ENCODE data around the gene CKLF. TPM values are rescaled to one million over a fixed set of nuclear protein-coding genes. Genes with fewer than 3 reads are reported as not detected.

The CKLF gene, protein sequence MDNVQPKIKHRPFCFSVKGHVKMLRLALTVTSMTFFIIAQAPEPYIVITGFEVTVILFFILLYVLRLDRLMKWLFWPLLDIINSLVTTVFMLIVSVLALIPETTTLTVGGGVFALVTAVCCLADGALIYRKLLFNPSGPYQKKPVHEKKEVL
- 10 to 100 TPM; 22.5 to 40.7 TPM for total RNA-seq
- 38.0 TPM for polyA plus RNA-seq (2013, experiment 1 of 2)
- polyA plus RNA-seq (2013, experiment 2 of 2): 36.9 TPM
- long read RNA-seq, experiment 1, partial matches to known transcripts: 0 of 13 reads
- long read RNA-seq, experiment 1, other reads (novel, unspliced or antisense): 2 of 13 reads
- long read RNA-seq, experiment 2, transcript CKLF-202 (3 exons, 571 nt): minor isoform, 6 of 32 reads
- long read RNA-seq, experiment 2, transcript CKLF-203 (3 exons, 508 nt): major isoform, 14 of 32 reads
- long read RNA-seq, experiment 2, transcript CKLF-201 (4 exons, 669 nt): minor isoform, 8 of 32 reads
- long read RNA-seq, experiment 2, partial matches to known transcripts: 1 of 32 reads
- long read RNA-seq, experiment 2, other reads (novel, unspliced or antisense): 2 of 32 reads
- long read RNA-seq, experiment 3, partial matches to known transcripts: 0 of 8 reads
- long read RNA-seq, experiment 3, other reads (novel, unspliced or antisense): 1 of 8 reads
- long read RNA-seq, experiment 4, partial matches to known transcripts: 0 of 3 reads
- long read RNA-seq, experiment 4, other reads (novel, unspliced or antisense): 1 of 3 reads

DNA sequence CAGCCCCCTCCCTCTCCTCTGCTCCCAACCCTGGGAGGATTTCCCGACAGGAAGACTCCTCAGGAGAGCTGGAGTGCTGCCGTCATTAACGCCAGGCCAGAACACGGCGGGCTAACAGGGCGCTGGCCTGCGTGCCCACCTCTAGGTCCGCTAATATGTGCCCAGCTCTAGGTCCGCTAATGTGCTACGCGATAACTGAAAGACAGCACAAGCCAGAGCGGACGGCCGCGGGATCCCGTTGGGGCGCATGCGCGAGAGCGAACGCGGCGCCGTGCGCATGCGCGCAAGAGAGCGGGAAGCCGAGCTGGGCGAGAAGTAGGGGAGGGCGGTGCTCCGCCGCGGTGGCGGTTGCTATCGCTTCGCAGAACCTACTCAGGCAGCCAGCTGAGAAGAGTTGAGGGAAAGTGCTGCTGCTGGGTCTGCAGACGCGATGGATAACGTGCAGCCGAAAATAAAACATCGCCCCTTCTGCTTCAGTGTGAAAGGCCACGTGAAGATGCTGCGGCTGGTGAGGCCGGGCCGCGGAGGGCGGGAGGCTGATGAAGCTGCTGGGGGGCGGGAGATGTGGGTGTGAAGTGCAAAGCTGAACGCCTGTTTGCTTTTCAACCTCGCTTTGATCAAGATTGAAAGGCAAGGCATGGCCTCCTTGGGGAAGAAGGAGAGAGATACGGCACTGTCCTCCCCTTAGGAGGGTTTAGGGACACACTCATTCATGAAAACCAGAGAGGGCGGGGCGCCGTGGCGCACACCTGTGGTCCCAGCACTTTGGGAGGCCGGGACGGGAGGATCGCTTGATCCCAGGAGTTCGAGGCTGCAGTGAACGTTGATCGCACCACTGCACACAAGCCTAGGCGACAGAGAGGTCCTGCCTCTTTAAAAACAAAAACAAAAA lies at the start of gene CKLF:
Gene CKLF, plus strand, starts transcription at position 291 of the 892 bp plus-strand sequence. Its CDS starts 140 bp downstream, at position 431.
- H3K9me3 Mint-ChIP-seq: peaks cover 4% of the 10 kb centered on the region
- H3K4me1 ChIP-seq (ENCODE audit: control insufficient read depth, insufficient read depth, low read length): peaks cover 4% of the 10 kb centered on the region
- H3K27me3 Mint-ChIP-seq (ENCODE audit: insufficient read depth): peaks cover 12% of the 10 kb centered on the region
- H3K4me1 Mint-ChIP-seq: peaks cover 22% of the 10 kb centered on the region
- H3K4me3 Mint-ChIP-seq: peak within 1 kb of the TSS; percentile 63
- no peaks in the 10 kb centered on the region for H3K9me3 ChIP-seq (ENCODE audit: control insufficient read depth, low read length)
- no peak within 1 kb of the TSS for H3K27ac ChIP-seq (ENCODE audit: low read depth, low read length)
- H3K9ac ChIP-seq (ENCODE audit: extremely low read depth, low read length, poor library complexity, severe bottlenecking): peak within 1 kb of the TSS; percentile 7
- 27 to 53% methylated on average over 29 to 63 of the region's 63 CpGs for WGBS, 2 experiments (ENCODE audit: insufficient coverage in 1 of 2, insufficient read length in 1 of 2)
- H3K36me3 Mint-ChIP-seq (ENCODE audit: low read depth): peaks cover 4% of the 10 kb centered on the region
- H3K27me3 ChIP-seq (ENCODE audit: control insufficient read depth, insufficient read depth, low read length, poor library complexity, severe bottlenecking): no peaks in the 10 kb centered on the region
- H3K27ac Mint-ChIP-seq: peak within 1 kb of the TSS; percentile 74
- TF ChIP-seq, protein P1, sequence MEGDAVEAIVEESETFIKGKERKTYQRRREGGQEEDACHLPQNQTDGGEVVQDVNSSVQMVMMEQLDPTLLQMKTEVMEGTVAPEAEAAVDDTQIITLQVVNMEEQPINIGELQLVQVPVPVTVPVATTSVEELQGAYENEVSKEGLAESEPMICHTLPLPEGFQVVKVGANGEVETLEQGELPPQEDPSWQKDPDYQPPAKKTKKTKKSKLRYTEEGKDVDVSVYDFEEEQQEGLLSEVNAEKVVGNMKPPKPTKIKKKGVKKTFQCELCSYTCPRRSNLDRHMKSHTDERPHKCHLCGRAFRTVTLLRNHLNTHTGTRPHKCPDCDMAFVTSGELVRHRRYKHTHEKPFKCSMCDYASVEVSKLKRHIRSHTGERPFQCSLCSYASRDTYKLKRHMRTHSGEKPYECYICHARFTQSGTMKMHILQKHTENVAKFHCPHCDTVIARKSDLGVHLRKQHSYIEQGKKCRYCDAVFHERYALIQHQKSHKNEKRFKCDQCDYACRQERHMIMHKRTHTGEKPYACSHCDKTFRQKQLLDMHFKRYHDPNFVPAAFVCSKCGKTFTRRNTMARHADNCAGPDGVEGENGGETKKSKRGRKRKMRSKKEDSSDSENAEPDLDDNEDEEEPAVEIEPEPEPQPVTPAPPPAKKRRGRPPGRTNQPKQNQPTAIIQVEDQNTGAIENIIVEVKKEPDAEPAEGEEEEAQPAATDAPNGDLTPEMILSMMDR (conservative IDR thresholded peaks at IDR 0.05): no peak
- H3K36me3 ChIP-seq (ENCODE audit: control insufficient read depth, insufficient read depth, low read length): no peaks in the 10 kb centered on the region
- DNase-seq: peak; percentile 95
- H3K4me3 ChIP-seq (ENCODE audit: low read length): peak within 1 kb of the TSS; percentile 82

DNA sequence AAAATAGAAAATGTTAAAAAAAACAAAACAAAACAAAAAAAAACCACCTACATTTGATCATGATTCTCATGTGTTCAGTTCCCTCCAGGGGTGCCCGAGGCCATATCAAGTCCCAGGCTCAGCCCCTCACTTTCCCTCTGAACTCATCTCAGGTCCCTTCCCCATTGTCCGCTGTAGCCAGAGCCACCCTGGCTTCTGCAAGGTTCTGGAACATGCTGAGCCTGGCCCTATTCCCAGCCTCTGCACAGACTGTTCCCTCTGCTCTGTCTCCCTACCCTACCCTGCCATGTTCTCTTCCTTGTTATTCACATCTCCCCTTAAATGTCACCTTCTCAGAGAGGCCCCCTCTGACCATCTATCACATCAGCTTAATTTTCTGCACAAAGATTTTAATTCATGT lies 49.3 kb upstream of the CKLF start:
- H3K27me3 Mint-ChIP-seq (ENCODE audit: insufficient read depth): peaks cover 8% of the 10 kb centered on the region
- Histone ChIP-seq H3K36me3 (ENCODE audit: control insufficient read depth, insufficient read depth, low read length) (no peaks in the 10 kb centered on the region), H3K4me1 (ENCODE audit: control insufficient read depth, insufficient read depth, low read length) (no peaks in the 10 kb centered on the region), H3K4me3 (ENCODE audit: low read length) (no peak overlapping the region), H3K27me3 (ENCODE audit: control insufficient read depth, insufficient read depth, low read length, poor library complexity, severe bottlenecking) (no peaks in the 10 kb centered on the region), H3K27ac (ENCODE audit: low read depth, low read length) (no peak overlapping the region), H3K9me3 (ENCODE audit: control insufficient read depth, low read length) (no peaks in the 10 kb centered on the region), H3K9ac (ENCODE audit: extremely low read depth, low read length, poor library complexity, severe bottlenecking) (no peak overlapping the region)
- DNase-seq: no peak
- no peak overlapping the region for H3K27ac Mint-ChIP-seq
- WGBS, 2 experiments (ENCODE audit: insufficient coverage in 1 of 2, insufficient read length in 1 of 2): 87 to 100% methylated on average over 2 of the region's 2 CpGs
- H3K9me3 Mint-ChIP-seq: no peaks in the 10 kb centered on the region
- H3K4me3 Mint-ChIP-seq: no peak overlapping the region
- no peaks in the 10 kb centered on the region for H3K36me3 Mint-ChIP-seq (ENCODE audit: low read depth)
- H3K4me1 Mint-ChIP-seq: no peaks in the 10 kb centered on the region
- TF ChIP-seq, protein P1 (conservative IDR thresholded peaks at IDR 0.05): no peak

DNA sequence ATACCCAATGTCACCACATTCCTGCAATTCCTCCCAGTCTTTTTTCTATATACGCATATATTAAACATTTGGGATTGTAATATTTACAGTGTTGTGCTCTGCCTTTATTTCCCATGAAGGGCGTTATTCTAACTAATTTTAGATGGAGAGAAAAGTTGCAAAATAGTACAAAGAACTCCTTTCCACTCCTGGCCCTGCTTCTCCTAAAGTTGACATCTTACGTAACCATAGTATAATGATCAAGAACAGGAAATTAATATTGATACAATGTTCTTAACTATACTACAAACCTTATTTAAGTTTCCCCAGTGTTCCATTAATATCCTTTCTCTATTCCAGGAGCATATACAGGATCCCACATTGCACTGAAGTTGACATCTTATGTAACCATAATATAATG lies 48.8 kb upstream of the CKLF start:
- H3K27ac Mint-ChIP-seq: no peak overlapping the region

More for the DNA sequence above, 48.8 kb upstream of the CKLF start:
- no peak for DNase-seq
- no peaks in the 10 kb centered on the region for H3K4me1 ChIP-seq (ENCODE audit: control insufficient read depth, insufficient read depth, low read length)
- no peaks in the 10 kb centered on the region for H3K9me3 Mint-ChIP-seq
- no peaks in the 10 kb centered on the region for H3K36me3 Mint-ChIP-seq (ENCODE audit: low read depth)
- no peak overlapping the region for H3K4me3 Mint-ChIP-seq
- no peaks in the 10 kb centered on the region for H3K4me1 Mint-ChIP-seq
- H3K27me3 Mint-ChIP-seq (ENCODE audit: insufficient read depth): peaks cover 6% of the 10 kb centered on the region
- no peak overlapping the region for H3K4me3 ChIP-seq (ENCODE audit: low read length)
- no peak overlapping the region for H3K27ac ChIP-seq (ENCODE audit: low read depth, low read length)
- 88% methylated on average over 3 of the region's 3 CpGs; no CpG with 5 or more reads in 1 of the 2 experiments for WGBS, 2 experiments (ENCODE audit: insufficient coverage in 1 of 2, insufficient read length in 1 of 2)
- no peak overlapping the region for H3K9ac ChIP-seq (ENCODE audit: extremely low read depth, low read length, poor library complexity, severe bottlenecking)
- H3K36me3 ChIP-seq (ENCODE audit: control insufficient read depth, insufficient read depth, low read length): no peaks in the 10 kb centered on the region
- no peaks in the 10 kb centered on the region for H3K27me3 ChIP-seq (ENCODE audit: control insufficient read depth, insufficient read depth, low read length, poor library complexity, severe bottlenecking)
- TF ChIP-seq, protein P1 (conservative IDR thresholded peaks at IDR 0.05): no peak
- H3K9me3 ChIP-seq (ENCODE audit: control insufficient read depth, low read length): no peaks in the 10 kb centered on the region

Measured in endodermal cell (in vitro differentiated cells).